Stimulated activated CD8-positive, alpha-beta memory T cell treated with anti-CD3 and anti-CD28 coated beads, Interleukin-15, amount 100 ng/mL, for 4 hours (primary cell): ENCODE measurements around the gene CFAP99.
"Not testable (repeated sequence)": the region's sequence is repeated elsewhere in the genome, so short reads cannot be mapped to it uniquely, and the experiment has no call there.

Source experiments
- DNase-seq, 2 donors: peaks; one replicate each; pipeline ENCODE4 v3.0.0-alpha.2; 2020; ENCODE audit warnings: low read depth in 2 of 2

CFAP99 gene

GRCh38 chr4:2446656-2447564 lies 28.2 kb downstream of the CFAP99 start:
- DNase-seq: no peak

DNA sequence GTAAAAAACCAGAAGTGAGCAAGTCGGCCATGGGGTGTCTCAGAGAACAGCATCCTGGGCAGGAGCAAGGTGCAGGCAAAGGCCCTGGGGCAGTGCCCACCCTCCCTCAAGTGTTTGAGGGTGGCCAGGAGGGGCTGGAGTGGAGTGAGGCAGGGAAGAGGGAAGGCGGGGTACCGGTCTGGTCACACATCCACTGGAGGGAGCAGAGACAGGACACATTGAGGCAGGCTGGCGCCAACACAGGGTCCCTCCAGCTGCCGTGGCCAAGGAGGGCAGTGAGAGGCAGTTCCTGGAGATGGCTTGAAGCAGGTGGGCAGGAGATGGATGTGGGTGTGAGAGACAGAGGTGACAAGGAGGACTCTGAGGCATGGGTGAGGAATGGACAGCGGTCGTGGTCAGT lies 29.8 kb downstream of the CFAP99 start:
- DNase-seq: no peak

DNA sequence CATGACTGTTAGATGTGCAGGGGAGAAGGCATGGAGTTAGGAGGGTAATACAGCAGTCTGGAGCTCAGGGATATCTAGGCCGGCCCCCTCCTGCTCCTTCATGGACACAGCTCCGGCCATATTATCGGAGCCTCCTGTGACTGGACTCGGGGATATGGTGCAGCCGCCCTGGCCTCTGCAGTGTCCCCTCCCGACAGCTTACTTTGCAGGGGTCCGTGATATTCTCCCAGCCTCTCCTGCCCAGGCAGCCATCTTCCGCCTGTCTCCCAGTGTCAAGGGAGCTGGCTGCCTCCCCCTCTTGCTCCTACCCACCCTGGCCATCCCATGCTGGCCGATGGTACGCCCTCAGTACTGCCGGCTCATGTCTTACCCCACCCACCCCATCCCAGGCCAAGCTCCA lies 30.3 kb downstream of the CFAP99 start:
- DNase-seq: no peak

GRCh38 chr4:2449511-2450392 lies 31.0 kb downstream of the CFAP99 start:
- no peak for DNase-seq

- no peak for DNase-seq
These were observed 31.8 kb downstream of the CFAP99 start for GRCh38 chr4:2450394-2451035.

DNA sequence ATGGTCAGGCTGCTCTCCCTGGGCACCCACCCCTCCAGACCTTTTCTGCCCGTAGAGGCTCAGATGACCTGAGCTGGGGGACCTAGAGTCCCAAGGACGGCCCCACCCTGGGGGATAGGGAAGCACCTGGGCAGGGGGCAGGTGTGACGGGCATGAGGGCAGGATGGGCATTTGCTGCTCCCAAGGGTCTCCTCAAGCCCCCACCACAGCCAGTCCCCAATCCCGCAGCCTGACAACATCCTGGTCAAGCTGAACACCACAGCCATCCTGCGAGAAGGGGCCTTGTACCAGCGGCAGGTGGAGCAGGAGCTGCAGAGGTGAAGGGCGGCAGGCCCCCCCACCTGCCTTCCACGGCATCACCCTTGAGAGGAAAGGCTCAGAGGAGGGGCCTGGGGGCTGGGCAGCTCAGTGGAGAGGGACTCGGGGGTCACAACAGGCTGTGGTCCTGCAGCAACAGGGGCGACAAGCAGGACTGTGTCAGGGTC lies 32.3 kb downstream of the CFAP99 start:
- no peak for DNase-seq

GRCh38 chr4:2451821-2452785 lies 33.3 kb downstream of the CFAP99 start:
- no peak for DNase-seq

DNA sequence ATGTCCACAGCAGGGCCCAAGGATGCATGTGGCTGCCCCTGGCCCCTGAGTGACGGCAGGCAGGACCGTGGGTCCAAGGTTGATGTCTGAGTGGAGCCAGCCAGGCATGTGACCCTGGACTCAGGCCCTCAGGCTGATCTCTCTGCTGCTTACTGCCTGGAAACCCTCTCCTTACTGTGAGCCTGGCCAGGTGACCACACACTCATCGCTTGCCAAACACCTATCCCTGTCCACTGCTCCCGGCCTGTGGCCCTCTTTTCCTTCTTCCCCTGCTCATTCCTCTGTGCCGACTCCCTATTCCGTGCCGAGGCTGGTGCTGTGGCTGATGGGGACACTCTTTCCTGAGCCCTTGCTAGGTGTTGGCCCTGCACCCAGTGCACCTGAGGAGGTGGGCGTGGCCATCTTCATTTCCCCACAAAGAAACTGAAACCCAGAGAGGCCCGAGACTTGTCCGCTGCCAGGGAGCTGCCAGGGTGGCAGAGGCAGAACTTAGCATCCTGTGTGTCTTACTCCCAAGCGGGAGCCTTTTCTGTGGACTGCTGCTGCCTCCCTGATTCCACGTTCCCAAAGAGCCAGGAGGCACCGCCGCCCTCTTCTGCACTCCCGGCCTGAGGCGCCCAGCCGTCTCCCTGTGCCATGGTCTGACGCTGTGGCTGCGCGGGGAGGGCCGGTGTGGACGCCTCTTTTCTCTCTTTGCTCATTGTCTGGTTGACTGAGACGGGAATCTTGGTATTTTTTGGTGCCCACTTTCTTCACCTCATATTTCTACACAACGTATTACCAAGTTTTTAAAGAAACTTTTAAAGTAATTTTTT lies 38.9 kb downstream of the CFAP99 start:
- no peak for DNase-seq

GRCh38 chr4:2458546-2459491 lies 40.1 kb downstream of the CFAP99 start:
- no peak for DNase-seq

DNA sequence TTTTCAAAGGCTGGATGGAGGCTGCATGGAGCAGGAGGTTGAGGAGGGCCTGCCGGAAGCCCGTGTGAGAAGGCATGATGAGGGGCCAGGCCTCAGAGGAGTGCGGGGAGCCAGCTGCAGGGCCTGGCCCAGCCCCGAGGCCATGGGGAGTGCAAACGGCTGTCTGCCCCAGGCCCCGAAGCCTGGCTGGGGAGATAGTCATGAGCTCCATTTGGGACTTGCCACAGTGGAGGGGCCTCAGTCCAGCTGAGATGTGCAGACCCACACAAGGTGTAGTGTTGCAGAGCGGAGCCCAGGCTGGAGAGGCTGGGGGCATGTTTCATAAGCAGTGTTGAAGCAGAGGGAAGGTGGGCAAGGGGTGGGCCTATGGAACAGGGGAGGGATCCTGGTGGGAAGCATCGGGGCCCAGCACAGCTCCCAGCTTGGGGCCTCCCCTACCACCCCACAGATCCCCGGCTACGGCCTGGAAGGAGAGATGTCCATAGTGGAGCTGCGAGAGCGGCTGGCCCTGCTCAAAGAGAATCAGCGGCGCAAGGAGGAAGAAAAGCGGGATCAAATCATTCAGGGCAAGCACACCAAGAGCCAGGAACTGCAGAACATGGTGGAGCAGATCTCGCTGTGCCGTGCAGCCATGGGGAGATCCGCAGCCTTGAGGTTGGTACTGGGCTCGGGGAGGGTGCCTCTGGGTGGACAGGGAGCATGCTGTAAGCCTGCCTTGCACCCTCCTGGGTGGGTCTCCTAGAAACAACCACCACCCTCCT lies 41.0 kb downstream of the CFAP99 start:
- no peak for DNase-seq

DNA sequence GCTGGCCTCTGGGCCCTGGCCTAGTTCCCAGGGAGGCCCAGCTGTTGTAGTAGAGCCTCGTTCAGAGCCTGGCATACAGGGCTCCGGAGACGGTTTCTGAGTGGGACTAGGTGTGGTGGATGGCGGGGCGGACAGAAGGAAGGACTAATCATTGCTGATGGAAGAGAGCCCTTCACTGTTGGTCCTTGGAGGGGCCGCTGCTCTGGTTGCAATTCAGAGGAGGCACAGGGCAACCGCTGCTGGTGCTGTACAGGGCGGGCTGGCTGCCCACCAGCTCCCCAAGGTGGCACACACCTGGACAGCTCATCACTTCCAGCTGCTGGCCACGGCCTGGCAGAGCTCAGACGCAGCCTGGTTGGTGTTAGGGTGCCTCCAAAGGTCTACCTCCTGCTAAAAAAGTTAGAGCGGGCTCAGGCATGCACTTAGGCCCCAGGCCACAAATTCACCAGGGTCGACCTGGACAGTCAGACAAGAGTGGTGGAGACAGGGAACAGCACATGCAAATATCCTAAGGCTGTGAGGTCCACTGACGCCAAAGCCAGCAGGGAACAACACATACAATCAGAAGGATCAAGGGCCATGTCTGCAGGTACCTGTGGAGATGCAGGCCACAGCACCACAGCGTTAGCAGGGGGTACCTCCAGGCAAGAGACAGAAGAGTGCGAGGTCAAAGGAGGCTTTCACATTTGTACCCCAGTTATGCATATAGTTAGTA lies 42.6 kb downstream of the CFAP99 start:
- DNase-seq: no peak

DNA sequence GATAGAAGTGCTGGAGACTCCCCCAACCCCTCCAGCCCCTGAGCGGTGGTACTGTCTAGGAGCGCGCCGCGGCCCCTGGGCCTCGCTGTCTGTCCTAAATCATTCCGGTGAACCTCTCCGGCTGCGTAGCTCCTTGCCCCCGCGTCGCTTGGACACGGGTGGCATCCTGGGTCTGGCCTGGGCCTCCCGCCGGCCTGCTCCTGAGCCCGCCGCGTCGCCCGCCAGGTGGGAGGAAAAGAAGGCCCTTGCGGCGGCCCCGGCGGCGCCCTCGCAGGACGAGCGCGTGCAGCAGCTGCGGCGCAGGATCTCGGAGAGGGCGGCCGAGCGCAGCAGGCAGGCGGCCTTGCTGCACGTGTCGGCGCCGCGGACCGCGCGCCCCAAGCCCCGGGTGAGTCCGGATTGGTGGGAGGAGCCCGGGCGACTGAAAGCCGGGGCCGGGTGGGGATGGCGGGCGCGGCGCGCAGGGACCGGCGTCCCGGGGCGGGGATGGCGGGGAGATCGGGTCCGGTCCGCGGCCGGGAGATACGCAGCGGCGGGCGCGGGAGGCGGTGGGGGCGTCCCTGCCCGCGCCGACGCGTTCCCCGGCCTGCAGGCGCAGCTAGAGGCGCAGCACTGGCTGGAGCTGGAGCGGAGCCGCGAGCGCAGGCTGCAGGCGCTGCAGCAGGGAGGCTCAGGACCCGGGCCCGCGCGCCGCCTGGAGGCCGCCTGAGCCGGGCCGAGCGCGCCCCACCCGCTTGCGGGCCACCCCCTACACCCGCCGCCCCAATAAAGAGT lies 43.6 kb downstream of the CFAP99 start:
- peak in 1 of 2 donors; percentile 48 for DNase-seq

DNA sequence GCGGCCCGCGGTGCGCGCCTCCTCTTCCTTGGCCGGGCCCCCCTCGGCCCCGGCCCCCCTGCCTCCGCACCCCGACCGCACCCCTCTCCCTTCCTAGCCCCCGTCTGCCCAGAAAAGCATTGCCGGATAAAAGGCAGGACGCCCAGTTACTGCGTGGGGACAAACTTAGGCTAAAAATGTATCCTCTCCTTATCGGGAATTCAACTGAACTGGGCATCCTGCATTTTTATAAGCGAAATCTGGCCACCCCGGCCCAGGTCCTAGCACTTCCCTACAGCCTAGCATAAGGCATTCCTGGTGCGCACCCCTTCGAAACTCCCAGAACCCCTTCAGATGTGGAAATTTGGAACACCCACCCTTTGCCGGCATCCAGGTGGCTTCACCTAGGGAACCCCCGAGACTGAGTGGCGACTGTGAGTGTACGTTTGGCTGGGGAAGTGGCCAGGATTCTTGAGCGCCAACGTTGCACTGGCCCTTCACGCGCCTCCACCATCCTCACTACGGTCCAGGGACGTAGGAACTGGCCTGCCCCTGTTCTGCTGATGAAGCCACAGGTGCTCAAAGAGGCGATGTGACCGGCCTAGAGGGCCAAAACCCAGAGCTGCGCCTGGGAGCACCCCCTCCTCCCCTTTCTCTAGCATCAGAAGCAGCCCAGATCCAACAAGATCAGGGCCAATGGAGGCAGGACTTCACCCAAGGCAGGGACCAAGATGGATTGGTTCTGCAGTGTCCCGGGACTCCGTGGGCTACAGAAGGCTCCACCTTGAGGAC lies 44.4 kb downstream of the CFAP99 start:
- no peak for DNase-seq

DNA sequence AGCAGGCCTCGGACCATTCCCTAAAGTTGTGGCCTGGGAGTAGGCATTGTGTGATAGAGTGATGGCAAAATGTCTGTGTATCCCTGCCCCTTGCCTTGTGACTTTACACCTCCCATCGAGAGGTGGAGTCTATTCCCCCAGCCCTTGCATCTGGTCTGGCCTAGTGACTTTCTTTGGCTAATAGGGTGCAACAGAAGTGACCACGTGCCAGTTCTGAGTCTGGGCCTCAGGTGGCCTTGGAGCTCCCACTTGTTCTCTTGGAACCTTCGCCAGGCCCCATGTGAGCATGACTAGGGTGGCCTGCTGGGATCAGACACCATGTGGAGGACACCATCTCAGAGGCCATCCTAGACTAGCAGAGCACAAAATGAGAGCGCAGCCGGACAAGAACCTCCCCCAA lies 46.3 kb downstream of the CFAP99 start:
- no peak for DNase-seq

GRCh38 chr4:2465544-2465943 lies 46.8 kb downstream of the CFAP99 start:
- not testable (repeated sequence) for DNase-seq
